HG02678 (cell line): ENCODE results near the gene CSRNP3.
A peak's percentile ranks its signal among the peaks of the same experiment; 100 is the strongest.
"Not testable (repeated sequence)": the region's sequence is repeated elsewhere in the genome, so short reads cannot be mapped to it uniquely, and the experiment has no call there.

Source experiments
- ATAC-seq: cut with Tn5 transposase; IDR thresholded peaks from one replicate; pipeline ENCODE4 v1.9.1; 2021; ENCODE audit warnings: mild to moderate bottlenecking, moderate library complexity; ENCODE audit not compliant: unreplicated experiment

CSRNP3 gene

DNA sequence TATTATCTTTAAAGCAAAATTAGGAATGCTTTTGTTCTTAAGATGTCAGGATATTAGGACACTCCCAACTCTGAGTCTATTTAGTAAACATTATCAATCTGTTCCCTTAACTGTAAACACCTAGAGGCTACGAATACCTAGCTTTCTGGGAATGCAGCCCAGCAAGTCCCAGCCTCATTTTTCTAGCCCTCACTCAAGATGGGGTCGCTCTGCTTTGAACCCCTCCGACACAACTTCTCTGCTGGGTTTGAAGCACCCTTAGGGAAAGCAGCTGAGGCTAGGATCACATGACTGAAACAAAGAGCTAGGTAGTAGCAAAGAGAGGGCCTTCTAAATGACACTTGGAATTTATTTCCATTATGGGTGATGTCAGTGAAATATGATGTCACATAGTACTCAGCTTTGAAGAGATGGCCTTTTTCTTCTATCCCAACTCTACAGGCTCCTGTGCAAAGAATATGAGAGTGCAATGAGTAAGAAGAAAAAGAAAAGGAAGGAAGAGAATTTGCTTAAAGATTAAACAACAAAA is 114.7 kb downstream of the CSRNP3 start:
- ATAC-seq: no peak

DNA sequence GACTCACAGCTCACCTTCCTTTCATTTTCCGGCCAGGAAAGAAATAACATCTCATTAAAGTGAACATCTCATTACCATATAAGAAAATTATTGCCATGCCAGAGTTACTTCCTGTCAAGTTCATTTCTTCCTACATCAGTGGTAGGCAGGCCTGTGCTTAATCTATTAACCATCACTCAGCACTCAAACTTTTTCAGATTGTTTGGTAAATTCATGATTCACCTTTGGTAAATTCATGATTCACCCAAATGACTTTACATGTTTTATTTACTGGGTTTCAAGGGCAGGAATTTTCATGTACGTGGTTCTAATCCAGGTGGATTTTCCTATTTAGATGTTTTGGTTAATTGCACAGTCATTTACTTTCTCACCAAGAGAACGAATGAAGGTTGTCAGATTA is 116.5 kb downstream of the CSRNP3 start:
- no peak for ATAC-seq

DNA sequence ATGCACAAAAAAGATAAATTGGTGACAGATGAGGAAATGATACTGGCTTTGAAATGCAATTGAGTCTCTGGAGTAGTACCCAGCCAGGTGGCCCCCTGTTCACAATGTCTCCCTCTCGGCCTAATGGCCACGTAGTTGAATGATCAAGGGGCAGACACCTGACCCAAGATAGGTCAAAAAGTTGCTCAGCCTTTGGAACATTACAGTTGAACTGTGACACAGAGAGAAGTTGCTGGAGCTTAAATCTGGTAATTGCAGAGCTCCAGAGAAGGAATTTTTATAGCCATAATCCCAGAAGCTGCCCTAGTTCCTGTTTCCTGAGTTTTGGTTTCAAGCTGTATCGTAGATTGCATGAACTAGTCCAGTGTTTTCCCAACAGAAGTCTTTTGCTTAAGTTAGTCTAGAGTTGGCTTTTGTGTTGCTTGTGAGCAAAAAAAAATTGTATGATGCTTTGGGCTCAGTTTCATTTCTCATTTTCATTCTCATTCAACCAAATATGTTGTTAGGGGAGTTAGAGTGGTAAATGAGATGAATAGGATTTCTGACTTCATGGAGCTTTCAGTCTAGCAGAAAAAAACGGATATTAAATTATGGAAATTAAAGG is 117.9 kb downstream of the CSRNP3 start:
- ATAC-seq: peak; percentile 58

DNA sequence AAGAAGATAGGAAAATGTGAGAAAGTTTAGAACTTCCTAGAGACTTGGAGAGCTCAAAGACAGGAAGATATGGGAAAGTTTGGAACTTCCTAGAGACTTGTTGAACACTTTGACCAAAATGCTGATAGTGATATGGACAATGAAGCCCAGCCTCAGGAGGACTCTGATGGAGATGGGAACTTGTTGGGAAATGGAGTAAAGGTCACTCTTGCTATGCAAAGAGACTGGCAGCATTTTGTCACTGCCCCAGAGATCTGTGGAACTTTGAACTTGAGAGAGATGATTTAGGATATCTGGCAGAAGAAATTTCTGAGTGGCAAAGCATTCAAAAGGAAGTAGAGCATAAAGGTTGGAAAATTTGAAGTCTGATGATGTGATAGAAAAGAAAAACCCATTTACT is 121.5 kb downstream of the CSRNP3 start:
- ATAC-seq: not testable (repeated sequence)

DNA sequence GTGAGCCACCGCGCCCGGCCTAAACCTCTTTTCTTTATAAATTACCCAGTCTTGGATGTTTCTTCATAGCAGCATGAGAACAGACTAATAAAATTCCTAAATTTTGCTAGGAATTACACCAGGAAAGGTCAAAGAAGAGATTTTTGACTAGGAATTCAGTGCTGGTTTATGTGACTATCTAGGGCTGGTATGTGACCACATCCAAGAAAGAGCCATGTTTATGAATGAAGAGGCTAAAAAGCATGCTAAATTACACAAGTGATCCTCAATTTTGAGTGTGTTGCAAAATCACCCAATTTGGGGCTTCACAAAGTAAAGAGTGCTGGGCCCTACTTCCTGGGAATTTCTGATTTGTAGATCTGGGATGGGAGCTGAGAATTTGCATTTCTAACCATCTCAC is 123.6 kb downstream of the CSRNP3 start:
- no peak for ATAC-seq

DNA sequence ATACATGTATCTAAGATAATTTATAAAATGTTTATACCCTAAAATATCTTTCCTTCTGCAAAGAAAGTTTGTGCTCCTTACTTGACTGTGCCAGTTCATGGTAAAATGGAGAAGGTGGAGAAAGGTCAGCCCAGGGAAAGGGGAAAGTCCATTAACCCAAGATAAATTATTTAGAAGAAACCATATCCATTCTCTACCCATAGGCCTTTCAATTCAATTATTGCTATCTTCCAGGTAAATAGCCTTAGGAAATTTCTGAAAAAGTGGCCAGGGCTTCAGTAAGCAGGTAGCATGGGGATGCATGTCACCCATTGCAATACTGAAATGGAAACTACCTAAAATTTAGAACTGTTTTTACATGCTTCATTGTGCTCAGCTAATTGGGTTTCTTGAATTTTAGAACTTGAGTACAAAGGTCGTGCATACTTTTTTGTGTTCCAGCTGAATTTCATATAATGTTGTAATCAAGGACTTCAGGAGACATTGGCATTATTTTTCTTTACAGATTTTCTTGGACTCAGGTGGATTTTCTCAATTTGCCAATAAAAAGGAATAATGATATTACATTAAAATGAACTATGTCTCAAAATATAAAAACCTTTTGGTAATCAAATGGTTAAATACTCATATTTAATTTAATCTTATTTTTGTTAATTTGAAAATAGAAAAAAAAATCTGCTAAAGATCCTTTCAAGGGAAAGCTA is 124.9 kb downstream of the CSRNP3 start:
- ATAC-seq: no peak

DNA sequence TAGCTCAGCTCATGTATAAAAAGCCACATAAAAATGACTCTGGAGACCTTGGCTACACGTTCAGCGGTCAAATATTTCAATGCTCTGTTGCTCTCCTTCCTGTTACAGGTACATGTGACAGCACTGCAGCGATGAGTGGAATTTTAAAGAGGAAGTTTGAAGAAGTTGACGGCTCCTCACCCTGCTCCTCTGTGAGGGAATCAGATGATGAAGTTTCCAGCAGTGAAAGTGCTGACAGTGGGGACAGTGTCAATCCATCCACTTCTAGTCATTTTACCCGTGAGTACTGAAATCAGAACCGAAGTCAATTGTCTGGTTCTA is 125.4 kb downstream of the CSRNP3 start:
- ATAC-seq: peak; percentile 77

DNA sequence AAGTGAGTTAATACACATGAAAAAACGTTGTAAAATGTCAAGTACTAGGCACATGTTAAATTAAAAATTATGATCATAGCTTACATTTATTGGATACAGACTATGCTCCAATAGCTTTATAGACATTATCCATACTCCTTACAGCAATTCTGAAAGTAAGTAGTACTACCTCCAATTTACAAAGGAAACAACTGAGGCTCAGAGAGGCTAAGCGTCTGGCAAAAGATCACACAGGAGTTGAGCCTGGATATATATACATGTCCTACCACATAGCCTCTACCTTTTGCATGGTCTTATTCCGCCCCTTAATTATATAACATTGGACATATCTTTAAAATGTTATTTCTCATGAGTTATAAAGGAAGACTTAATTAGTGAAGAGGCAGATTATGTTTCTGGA is 127.3 kb downstream of the CSRNP3 start:
- no peak for ATAC-seq

DNA sequence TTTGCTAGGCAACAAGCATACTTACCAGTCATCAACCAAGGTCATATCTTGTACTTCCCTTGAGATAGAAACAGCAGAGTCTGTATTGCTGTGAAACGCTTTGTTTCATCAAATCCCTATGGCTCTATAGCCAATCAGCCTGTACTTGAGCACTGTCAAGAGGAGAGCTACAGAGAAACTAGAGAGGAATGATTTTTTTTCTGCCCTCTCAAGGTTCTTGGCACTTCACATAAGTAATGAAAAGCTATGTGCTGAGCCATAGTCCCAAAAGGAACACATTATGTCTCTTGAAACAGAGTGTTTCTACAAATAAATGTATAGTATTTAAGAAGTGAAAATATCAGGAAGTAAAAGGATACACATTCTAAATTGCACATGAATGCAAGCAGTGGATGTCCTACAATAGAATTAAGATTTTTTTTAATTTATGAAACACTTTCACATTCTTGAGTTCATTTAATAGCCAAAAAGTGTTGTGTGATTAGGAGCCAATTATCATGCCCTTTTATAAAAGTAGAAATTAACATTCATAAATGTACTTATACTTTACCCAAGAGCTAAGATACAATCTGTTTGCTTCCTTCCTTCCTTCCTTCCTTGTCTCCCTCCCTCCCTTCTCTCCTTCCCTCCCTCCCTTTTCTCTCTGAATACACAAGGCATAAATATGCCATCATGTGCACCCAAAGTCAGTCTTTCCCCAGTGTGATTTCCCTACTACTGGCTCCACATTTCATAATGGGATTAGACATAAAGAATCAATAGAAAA is 131.8 kb downstream of the CSRNP3 start:
- ATAC-seq: no peak

DNA sequence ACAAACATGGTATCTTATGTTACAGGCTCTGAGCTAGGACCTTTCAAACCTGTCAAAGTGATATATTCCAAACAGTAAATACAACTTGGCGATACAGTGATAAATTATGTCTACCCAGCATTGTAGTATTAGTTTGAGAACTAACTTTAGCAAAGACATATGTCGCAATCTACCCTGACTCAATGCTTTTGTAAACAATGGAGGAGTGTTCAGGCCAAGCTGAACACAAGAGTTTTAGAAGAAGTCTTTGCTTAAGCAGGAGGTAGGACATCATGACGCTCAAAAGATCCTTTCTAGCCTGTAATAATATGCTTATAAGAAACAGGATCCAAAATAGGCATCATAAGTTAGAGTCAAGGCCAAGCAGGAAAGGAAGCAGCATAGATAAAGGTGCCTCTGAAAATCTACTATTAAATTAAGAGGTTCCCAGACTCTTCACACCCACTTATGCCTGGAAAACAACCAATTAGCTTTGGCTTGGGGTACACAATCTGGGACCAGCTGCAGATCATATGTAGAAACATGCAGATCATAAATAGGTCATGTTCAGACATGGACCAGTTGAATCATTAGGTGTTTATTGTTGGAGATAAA is 132.5 kb downstream of the CSRNP3 start:
- no peak for ATAC-seq

DNA sequence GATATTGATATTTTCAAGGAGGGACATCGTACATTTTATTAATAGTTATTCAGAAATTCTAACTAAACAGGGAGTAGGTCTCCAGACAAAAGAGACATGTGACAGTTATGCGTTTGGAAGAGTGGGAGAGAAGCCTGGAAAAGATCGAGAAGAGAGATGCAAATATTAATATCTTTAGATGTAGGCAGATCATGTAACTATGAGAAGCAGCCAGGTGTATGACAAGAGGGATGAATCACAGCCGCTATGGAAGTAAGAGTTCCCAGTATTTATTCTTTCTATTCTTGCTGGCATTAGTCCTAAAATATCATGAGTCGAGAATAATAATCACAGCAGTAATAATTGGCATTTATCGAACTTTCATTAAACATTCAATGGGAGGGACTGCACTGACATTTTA is 140.2 kb downstream of the CSRNP3 start:
- no peak for ATAC-seq

DNA sequence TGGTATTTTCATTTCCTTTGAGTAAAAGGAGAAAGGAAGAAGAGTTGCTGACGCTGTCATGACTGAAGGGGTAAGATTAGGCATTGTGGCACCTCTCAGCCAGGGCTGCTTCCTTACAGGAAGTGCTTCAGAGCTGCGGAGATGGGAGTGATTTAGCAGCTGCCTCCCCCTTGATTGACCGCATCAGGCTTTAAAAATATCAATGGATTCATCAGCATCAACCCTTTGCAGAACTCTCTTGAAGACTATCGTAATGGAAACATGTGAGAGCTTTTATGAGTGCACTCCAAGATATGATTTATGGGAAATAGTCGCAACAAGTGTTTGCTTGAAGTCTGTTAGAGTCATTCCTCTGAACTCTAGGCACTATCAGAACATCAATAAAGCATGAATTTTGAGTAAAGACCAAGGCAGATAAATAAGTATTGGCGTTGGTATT is 141.1 kb downstream of the CSRNP3 start:
- ATAC-seq: no peak

DNA sequence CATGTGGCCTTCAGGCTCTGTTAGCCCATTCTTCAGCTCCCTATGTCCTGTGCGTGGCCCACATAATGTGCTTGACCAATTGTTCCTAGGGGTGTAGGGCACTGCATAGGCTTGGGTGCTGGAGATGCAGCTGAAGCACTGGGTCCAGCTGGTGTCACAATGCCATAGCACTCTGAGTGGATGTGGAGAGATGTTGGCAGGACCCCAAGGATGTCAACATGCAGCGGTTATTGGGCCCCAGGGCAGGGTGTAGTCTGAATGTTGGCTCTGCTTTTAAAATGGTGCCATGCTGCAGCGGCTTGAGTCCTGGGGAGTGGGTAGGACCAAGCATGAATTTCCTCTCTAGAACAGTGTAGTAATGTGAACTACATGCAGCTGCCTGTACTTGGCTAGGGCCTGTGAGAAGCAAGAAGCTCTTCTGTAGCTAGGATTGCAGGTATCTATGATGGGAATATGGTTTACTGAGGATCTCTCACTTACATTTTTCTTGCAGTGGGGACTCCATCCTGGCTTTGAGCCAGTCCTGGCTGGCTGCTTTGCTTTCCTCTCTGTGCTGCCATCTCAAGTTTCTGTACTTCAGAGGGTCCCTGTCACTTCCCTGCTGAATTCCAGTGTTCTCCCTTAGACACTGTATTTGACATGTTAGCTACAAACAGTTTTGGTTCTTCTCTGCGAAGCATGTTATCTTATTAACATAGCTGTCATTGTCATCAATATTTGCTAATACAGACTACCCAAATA is 148.4 kb downstream of the CSRNP3 start:
- ATAC-seq: no peak

DNA sequence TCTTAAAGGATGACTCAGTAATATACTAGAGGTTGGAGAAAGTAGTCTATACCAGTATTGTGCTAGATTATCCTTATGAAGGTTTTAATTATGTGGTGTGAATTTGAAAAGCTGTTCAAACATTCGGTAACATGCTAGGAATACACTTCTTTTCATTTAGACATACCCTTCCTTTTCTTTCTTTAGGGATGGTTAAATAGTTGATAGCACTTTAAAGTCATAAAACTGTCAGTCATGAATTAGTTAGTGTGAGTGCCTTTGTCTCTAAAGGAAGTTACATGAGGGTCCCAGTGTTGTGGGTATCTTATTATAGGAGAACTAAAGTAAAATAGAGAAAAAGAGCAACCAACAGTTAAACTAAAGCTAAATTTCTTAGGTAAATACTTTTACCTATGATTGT is 149.3 kb downstream of the CSRNP3 start:
- ATAC-seq: no peak

DNA sequence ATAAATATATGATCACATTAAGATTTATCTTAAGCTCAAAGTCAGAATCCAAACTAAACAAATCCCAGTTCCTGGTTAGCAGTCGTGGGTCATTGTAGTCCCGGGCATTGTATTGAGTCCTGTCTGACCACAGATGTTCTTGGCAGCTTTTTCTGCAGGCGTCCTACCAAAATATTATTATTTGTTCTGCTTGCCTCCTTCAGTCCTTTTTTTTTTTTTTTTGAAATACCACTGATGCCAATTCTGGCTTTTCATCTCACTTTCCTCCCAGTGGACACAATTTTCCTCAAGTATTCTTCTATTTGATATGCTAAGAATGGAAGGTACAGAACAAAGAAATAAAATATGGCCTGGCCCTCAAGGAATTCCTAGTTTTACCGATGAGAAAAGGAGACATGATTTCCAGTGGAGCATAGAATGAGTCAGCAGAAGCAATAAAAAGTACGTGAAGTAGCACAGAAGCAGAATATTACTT is 151.6 kb downstream of the CSRNP3 start:
- no peak for ATAC-seq

DNA sequence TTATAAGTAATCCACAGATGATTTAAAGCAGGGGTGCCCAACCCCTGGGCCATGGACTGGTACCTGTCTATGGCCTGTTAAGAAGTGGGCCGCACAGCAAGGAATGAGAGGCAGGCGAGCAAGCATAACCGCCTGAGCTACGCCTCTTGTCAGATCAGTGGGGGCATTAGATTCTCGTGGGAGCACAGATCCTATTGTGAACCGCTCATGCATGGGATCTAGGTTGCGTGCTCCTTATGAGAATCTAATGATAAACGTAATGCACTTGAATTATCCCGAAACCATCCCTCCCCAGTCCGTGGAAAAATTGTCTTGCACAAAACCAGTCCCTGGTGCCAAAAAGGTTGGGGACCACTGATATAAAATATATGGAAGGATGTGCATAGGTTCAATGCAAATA is 153.7 kb downstream of the CSRNP3 start:
- no peak for ATAC-seq

DNA sequence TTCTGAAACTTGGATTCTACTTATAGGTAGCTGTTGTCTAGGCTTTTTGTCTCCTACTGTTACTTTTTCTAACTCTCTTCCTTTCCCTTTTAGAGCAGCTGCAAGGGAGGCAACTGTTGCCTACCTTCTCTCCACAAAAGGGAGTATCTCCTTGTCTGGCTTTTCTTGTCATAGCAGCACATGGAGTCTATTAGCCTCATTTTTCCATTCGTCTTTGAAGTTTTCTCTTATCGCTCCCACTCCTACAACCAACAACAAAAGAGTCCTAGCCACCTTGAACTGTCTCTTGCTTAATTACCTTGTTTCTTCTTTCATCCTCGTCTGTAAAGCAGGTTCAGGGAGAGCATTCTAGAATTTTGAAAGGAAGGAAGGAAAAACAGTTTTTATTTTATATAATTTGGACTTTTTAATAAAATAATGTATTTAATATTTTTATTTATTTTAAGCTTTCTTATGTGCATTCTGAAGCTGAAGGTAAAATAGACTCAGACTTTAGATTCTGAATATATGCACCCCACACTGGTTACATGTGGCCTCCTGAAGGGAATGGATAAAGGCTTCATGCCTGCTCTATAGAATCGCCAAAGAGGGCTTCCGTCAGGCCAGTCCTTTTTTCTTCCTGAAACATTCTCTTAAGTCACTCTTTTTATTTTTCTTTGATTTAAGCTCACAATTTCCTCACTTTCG is 154.4 kb downstream of the CSRNP3 start:
- no peak for ATAC-seq

DNA sequence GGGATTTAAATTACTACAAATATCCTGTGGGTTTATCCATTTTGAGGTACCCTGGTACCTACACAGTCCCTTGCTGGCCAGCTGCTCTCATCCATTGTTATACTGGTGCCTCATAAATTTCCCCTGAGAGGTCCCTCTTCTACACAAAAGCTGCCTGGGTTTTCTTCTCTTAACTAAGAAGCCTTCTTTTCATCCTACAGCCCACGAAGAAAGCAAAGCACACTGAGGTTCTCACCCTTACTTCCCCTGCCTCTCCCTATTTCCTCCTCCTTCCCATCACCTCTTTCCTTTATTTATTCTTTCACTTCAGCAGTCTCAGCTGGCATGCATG is 154.9 kb downstream of the CSRNP3 start:
- ATAC-seq: no peak

DNA sequence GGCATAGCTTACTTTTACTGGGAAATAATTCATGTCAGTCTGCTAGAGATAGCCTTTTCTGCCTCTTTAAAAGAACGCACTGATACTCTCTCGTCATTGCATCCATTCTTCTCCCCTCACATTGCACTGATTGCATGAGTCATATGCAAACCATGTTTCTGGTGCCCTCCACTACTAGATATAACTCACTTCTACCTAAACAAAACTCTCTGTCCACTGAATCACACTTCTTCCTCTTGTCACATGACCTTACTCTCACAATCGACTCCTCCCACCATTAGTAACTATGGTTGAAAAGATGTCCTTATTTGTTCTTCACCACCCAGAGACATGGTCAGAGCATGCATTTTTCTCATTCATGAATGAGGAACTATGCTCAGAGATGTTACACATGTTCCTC is 158.0 kb downstream of the CSRNP3 start:
- ATAC-seq: no peak

DNA sequence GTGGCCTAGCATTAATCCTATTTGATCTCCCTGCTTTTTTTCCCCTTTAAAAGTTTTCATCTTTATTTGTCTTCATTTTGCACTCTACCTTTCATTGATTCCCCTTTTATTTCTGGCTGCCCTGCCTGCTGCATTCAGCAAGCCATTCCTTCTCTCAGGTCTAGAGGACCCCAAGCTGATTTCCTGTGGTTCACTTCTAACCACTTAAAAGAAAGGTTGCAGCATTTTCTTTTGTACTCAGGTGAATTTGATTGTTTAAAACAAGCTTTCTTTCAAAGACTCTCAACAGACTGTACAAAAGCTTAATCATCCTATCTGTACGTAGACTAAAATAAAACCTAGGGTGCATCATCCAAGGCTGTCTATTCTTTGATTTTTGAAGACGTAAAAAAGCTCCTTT is 160.3 kb downstream of the CSRNP3 start:
- no peak for ATAC-seq
